ENCODE measurements around the gene LRIG2.
"Not testable (repeated sequence)": the region's sequence is repeated elsewhere in the genome, so short reads cannot be mapped to it uniquely, and the experiment has no call there.

LRIG2 gene

GRCh38 chr1:113072141-113072756 lies 749 bp upstream of the LRIG2 start:
- Histone ChIP-seq H3K36me3 (ENCODE audit: control insufficient read depth, low read depth, low read length) (peaks cover 9% of the 10 kb centered on the region), H3K4me1 (ENCODE audit: control insufficient read depth, low read depth, low read length) (peaks cover 11% of the 10 kb centered on the region), H3K27ac (ENCODE audit: low read length) (peak overlapping the region; percentile 28), H3K9ac (ENCODE audit: low read length) (peak overlapping the region; percentile 37), H3K27me3 (ENCODE audit: control insufficient read depth, insufficient read depth, low read length) (no peaks in the 10 kb centered on the region), H3K9me3 (ENCODE audit: control insufficient read depth, low read depth, low read length) (no peaks in the 10 kb centered on the region), H3K4me3 (ENCODE audit: low read length) (peak overlapping the region; percentile 83)

- Histone ChIP-seq H3K36me3 (ENCODE audit: control insufficient read depth, low read depth, low read length) (peaks cover 12% of the 10 kb centered on the region), H3K4me1 (ENCODE audit: control insufficient read depth, low read depth, low read length) (peaks cover 11% of the 10 kb centered on the region), H3K27me3 (ENCODE audit: control insufficient read depth, insufficient read depth, low read length) (no peaks in the 10 kb centered on the region), H3K27ac (ENCODE audit: low read length) (no peak overlapping the region), H3K4me3 (ENCODE audit: low read length) (peak overlapping the region; percentile 83), H3K9me3 (ENCODE audit: control insufficient read depth, low read depth, low read length) (no peaks in the 10 kb centered on the region), H3K9ac (ENCODE audit: low read length) (peak overlapping the region; percentile 82)
Observed at GRCh38 chr1:113073479-113073950, 517 bp downstream of the LRIG2 start.

- H3K36me3 ChIP-seq (ENCODE audit: control insufficient read depth, low read depth, low read length) = peaks cover 12% of the 10 kb centered on the region
- peak overlapping the region; percentile 82 for H3K9ac ChIP-seq (ENCODE audit: low read length)
- no peaks in the 10 kb centered on the region for H3K27me3 ChIP-seq (ENCODE audit: control insufficient read depth, insufficient read depth, low read length)
- peak overlapping the region; percentile 83 for H3K4me3 ChIP-seq (ENCODE audit: low read length)
- H3K27ac ChIP-seq (ENCODE audit: low read length) = no peak overlapping the region
- H3K9me3 ChIP-seq (ENCODE audit: control insufficient read depth, low read depth, low read length) = no peaks in the 10 kb centered on the region
- peaks cover 11% of the 10 kb centered on the region for H3K4me1 ChIP-seq (ENCODE audit: control insufficient read depth, low read depth, low read length)
Observed at GRCh38 chr1:113074237-113074636, 1.2 kb downstream of the LRIG2 start.

GRCh38 chr1:113077978-113078377 lies 5.0 kb downstream of the LRIG2 start:
- H3K9me3 ChIP-seq (ENCODE audit: control insufficient read depth, low read depth, low read length); H3K4me3 ChIP-seq (ENCODE audit: low read length); H3K27me3 ChIP-seq (ENCODE audit: control insufficient read depth, insufficient read depth, low read length); H3K27ac ChIP-seq (ENCODE audit: low read length); H3K9ac ChIP-seq (ENCODE audit: low read length); H3K4me1 ChIP-seq (ENCODE audit: control insufficient read depth, low read depth, low read length): not testable (repeated sequence)
- H3K36me3 ChIP-seq (ENCODE audit: control insufficient read depth, low read depth, low read length) = peaks cover 12% of the 10 kb centered on the region

GRCh38 chr1:113086541-113086940 lies 13.5 kb downstream of the LRIG2 start:
- Histone ChIP-seq H3K4me1 (ENCODE audit: control insufficient read depth, low read depth, low read length) (no peaks in the 10 kb centered on the region), H3K27ac (ENCODE audit: low read length) (no peak overlapping the region), H3K9me3 (ENCODE audit: control insufficient read depth, low read depth, low read length) (no peaks in the 10 kb centered on the region), H3K4me3 (ENCODE audit: low read length) (no peak overlapping the region), H3K36me3 (ENCODE audit: control insufficient read depth, low read depth, low read length) (peaks cover 12% of the 10 kb centered on the region), H3K9ac (ENCODE audit: low read length) (no peak overlapping the region), H3K27me3 (ENCODE audit: control insufficient read depth, insufficient read depth, low read length) (no peaks in the 10 kb centered on the region)

GRCh38 chr1:113088972-113089371 lies 16.0 kb downstream of the LRIG2 start:
- no peak overlapping the region for H3K4me3 ChIP-seq (ENCODE audit: low read length)
- no peaks in the 10 kb centered on the region for H3K4me1 ChIP-seq (ENCODE audit: control insufficient read depth, low read depth, low read length)
- no peak overlapping the region for H3K9ac ChIP-seq (ENCODE audit: low read length)
- H3K9me3 ChIP-seq (ENCODE audit: control insufficient read depth, low read depth, low read length) = no peaks in the 10 kb centered on the region
- peaks cover 31% of the 10 kb centered on the region for H3K36me3 ChIP-seq (ENCODE audit: control insufficient read depth, low read depth, low read length)
- H3K27ac ChIP-seq (ENCODE audit: low read length) = no peak overlapping the region
- H3K27me3 ChIP-seq (ENCODE audit: control insufficient read depth, insufficient read depth, low read length) = no peaks in the 10 kb centered on the region

GRCh38 chr1:113090051-113090450 lies 17.1 kb downstream of the LRIG2 start:
- H3K9ac ChIP-seq (ENCODE audit: low read length) = no peak overlapping the region
- H3K27ac ChIP-seq (ENCODE audit: low read length) = no peak overlapping the region
- H3K27me3 ChIP-seq (ENCODE audit: control insufficient read depth, insufficient read depth, low read length) = no peaks in the 10 kb centered on the region
- no peak overlapping the region for H3K4me3 ChIP-seq (ENCODE audit: low read length)
- no peaks in the 10 kb centered on the region for H3K4me1 ChIP-seq (ENCODE audit: control insufficient read depth, low read depth, low read length)
- no peaks in the 10 kb centered on the region for H3K9me3 ChIP-seq (ENCODE audit: control insufficient read depth, low read depth, low read length)
- peaks cover 33% of the 10 kb centered on the region for H3K36me3 ChIP-seq (ENCODE audit: control insufficient read depth, low read depth, low read length)

- Histone ChIP-seq H3K36me3 (ENCODE audit: control insufficient read depth, low read depth, low read length) (peaks cover 45% of the 10 kb centered on the region), H3K4me3 (ENCODE audit: low read length) (no peak overlapping the region), H3K4me1 (ENCODE audit: control insufficient read depth, low read depth, low read length) (no peaks in the 10 kb centered on the region), H3K9ac (ENCODE audit: low read length) (no peak overlapping the region), H3K27me3 (ENCODE audit: control insufficient read depth, insufficient read depth, low read length) (no peaks in the 10 kb centered on the region), H3K9me3 (ENCODE audit: control insufficient read depth, low read depth, low read length) (no peaks in the 10 kb centered on the region), H3K27ac (ENCODE audit: low read length) (no peak overlapping the region)
Observed at GRCh38 chr1:113091988-113092594, 19.1 kb downstream of the LRIG2 start.

- H3K9me3 ChIP-seq (ENCODE audit: control insufficient read depth, low read depth, low read length) = no peaks in the 10 kb centered on the region
- no peak overlapping the region for H3K9ac ChIP-seq (ENCODE audit: low read length)
- H3K4me1 ChIP-seq (ENCODE audit: control insufficient read depth, low read depth, low read length) = no peaks in the 10 kb centered on the region
- no peak overlapping the region for H3K27ac ChIP-seq (ENCODE audit: low read length)
- peaks cover 68% of the 10 kb centered on the region for H3K36me3 ChIP-seq (ENCODE audit: control insufficient read depth, low read depth, low read length)
- no peaks in the 10 kb centered on the region for H3K27me3 ChIP-seq (ENCODE audit: control insufficient read depth, insufficient read depth, low read length)
- H3K4me3 ChIP-seq (ENCODE audit: low read length) = no peak overlapping the region
Observed at GRCh38 chr1:113094506-113094905, 21.5 kb downstream of the LRIG2 start.

GRCh38 chr1:113095790-113096455 lies 22.9 kb downstream of the LRIG2 start:
- Histone ChIP-seq H3K36me3 (ENCODE audit: control insufficient read depth, low read depth, low read length) (peaks cover 82% of the 10 kb centered on the region), H3K4me3 (ENCODE audit: low read length) (no peak overlapping the region), H3K9me3 (ENCODE audit: control insufficient read depth, low read depth, low read length) (no peaks in the 10 kb centered on the region), H3K4me1 (ENCODE audit: control insufficient read depth, low read depth, low read length) (no peaks in the 10 kb centered on the region), H3K27ac (ENCODE audit: low read length) (no peak overlapping the region), H3K9ac (ENCODE audit: low read length) (no peak overlapping the region), H3K27me3 (ENCODE audit: control insufficient read depth, insufficient read depth, low read length) (no peaks in the 10 kb centered on the region)

- H3K9me3 ChIP-seq (ENCODE audit: control insufficient read depth, low read depth, low read length) = no peaks in the 10 kb centered on the region
- no peaks in the 10 kb centered on the region for H3K4me1 ChIP-seq (ENCODE audit: control insufficient read depth, low read depth, low read length)
- H3K4me3 ChIP-seq (ENCODE audit: low read length) = no peak overlapping the region
- no peak overlapping the region for H3K27ac ChIP-seq (ENCODE audit: low read length)
- no peaks in the 10 kb centered on the region for H3K27me3 ChIP-seq (ENCODE audit: control insufficient read depth, insufficient read depth, low read length)
- H3K36me3 ChIP-seq (ENCODE audit: control insufficient read depth, low read depth, low read length) = peaks cover 86% of the 10 kb centered on the region
- H3K9ac ChIP-seq (ENCODE audit: low read length) = no peak overlapping the region
Observed at GRCh38 chr1:113096493-113096892, 23.5 kb downstream of the LRIG2 start.

Measured in iPS-18a (cell line).